ENCODE results near the gene LCE5A.

DNA sequence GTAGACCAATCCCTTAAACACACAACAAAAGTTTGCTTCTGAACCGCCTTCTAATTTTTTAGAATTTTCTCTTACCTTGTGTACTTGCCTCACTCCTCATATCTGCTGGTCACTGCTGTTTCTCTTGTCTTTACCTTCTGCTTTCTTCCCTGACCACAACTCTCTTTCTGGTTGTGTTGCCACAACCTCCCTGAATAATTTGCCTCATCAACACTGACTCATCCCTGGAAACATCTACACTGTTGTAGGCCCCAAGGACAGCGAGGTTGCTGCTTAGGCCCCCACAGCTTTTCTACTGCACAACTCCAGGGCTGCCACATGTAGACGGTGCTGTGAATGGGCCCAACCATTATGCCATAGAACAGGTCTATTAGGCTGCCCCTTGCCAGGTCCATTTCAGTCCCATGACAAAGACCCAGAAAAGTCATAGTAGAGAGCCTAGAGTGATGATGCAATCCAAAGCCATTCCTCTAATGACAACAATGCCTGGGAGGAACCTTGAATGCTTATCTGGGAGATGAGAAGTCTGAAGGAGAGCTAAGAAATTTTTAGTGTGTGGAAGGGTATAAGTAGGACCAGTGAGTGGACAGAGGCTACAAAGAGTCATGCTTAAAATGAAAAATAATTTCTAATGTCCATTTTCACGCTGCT is 36.6 kb upstream of the LCE5A start:
- TF ChIP-seq POLR2A (IDR thresholded peaks at IDR 0.05; ENCODE audit: low read depth, low read length) (no peak), MAX (IDR thresholded peaks at IDR 0.05; ENCODE audit: insufficient read depth, insufficient read length) (no peak), POLR2AphosphoS5 (IDR thresholded peaks at IDR 0.05; ENCODE audit: insufficient read depth, low read depth, low read length) (no peak), EZH2 (IDR thresholded peaks at IDR 0.05; ENCODE audit: borderline replicate concordance, low read depth, low read length, severe bottlenecking) (no peak), MYC (IDR thresholded peaks at IDR 0.05; ENCODE audit: low read depth, low read length) (no peak), JUN (IDR thresholded peaks at IDR 0.05; ENCODE audit: borderline replicate concordance, insufficient read depth, insufficient read length, low read depth) (no peak), FOS (IDR thresholded peaks at IDR 0.05; ENCODE audit: borderline replicate concordance, insufficient read depth, low read length) (no peak), GATA2 (IDR thresholded peaks at IDR 0.05; ENCODE audit: insufficient read depth, insufficient read length, low read depth, low read length) (no peak)
- TF ChIP-seq, protein P1, sequence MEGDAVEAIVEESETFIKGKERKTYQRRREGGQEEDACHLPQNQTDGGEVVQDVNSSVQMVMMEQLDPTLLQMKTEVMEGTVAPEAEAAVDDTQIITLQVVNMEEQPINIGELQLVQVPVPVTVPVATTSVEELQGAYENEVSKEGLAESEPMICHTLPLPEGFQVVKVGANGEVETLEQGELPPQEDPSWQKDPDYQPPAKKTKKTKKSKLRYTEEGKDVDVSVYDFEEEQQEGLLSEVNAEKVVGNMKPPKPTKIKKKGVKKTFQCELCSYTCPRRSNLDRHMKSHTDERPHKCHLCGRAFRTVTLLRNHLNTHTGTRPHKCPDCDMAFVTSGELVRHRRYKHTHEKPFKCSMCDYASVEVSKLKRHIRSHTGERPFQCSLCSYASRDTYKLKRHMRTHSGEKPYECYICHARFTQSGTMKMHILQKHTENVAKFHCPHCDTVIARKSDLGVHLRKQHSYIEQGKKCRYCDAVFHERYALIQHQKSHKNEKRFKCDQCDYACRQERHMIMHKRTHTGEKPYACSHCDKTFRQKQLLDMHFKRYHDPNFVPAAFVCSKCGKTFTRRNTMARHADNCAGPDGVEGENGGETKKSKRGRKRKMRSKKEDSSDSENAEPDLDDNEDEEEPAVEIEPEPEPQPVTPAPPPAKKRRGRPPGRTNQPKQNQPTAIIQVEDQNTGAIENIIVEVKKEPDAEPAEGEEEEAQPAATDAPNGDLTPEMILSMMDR (IDR thresholded peaks at IDR 0.05; ENCODE audit: extremely low read depth in 1 of 2, insufficient read depth in 1 of 2, low read depth in 1 of 2, low read length in 2 of 2) = no peak
